ENCODE data around the gene S100A10. TPM values are rescaled to one million over a fixed set of nuclear protein-coding genes. Genes with fewer than 3 reads are reported as not detected.

Gene S100A10
- total and polyA plus RNA-seq, 2 experiments from 2014 or later: 35.9 to 634 TPM

GRCh38 chr1:151998611-151999362, 5.1 kb upstream of the S100A10 start:
- peaks cover 8% of the 10 kb centered on the region for H3K27me3 ChIP-seq (ENCODE audit: insufficient read depth)
- peaks cover 8% of the 10 kb centered on the region for H3K27me3 Mint-ChIP-seq (ENCODE audit: insufficient read depth, low read depth, poor library complexity)
- no peak overlapping the region for H3K4me2 ChIP-seq
- H2AFZ ChIP-seq: no peak overlapping the region
- no peaks in the 10 kb centered on the region for H3K9me3 Mint-ChIP-seq
- H3K36me3 ChIP-seq (ENCODE audit: insufficient read depth): no peaks in the 10 kb centered on the region
- H3K79me2 ChIP-seq (replicated peaks; ENCODE audit: insufficient read depth): no peaks in the 10 kb centered on the region
- ATAC-seq: no peak
- H3K27ac ChIP-seq (ENCODE audit: low read depth): no peak overlapping the region
- H3K9me2 ChIP-seq (ENCODE audit: insufficient read depth): no peaks in the 10 kb centered on the region
- H3K36me3 Mint-ChIP-seq (ENCODE audit: low read depth): no peaks in the 10 kb centered on the region
- H3K4me1 Mint-ChIP-seq: peaks cover 20% of the 10 kb centered on the region
- no peak overlapping the region for H3K4me3 ChIP-seq
- no peak overlapping the region for H3K27ac Mint-ChIP-seq
- no peaks in the 10 kb centered on the region for H4K20me1 ChIP-seq (replicated peaks; ENCODE audit: insufficient read depth)
- 0 out of 2 replicates have a peak, but pooled peaks cover 2% of the 10 kb centered on the region for H3F3A ChIP-seq (replicated peaks; ENCODE audit: low read depth)
- TF ChIP-seq JUNB (IDR thresholded peaks at IDR 0.05; ENCODE audit: unreplicated experiment) (no peak), EZH2 (IDR thresholded peaks at IDR 0.05; ENCODE audit: low read depth, unreplicated experiment) (no peak), ZNF462 (CRISPR knock-in tag; IDR thresholded peaks at IDR 0.05) (no peak), CREB1 (CRISPR knock-in tag; IDR thresholded peaks at IDR 0.05; ENCODE audit: low read depth) (no peak)
- TF ChIP-seq, protein P1, sequence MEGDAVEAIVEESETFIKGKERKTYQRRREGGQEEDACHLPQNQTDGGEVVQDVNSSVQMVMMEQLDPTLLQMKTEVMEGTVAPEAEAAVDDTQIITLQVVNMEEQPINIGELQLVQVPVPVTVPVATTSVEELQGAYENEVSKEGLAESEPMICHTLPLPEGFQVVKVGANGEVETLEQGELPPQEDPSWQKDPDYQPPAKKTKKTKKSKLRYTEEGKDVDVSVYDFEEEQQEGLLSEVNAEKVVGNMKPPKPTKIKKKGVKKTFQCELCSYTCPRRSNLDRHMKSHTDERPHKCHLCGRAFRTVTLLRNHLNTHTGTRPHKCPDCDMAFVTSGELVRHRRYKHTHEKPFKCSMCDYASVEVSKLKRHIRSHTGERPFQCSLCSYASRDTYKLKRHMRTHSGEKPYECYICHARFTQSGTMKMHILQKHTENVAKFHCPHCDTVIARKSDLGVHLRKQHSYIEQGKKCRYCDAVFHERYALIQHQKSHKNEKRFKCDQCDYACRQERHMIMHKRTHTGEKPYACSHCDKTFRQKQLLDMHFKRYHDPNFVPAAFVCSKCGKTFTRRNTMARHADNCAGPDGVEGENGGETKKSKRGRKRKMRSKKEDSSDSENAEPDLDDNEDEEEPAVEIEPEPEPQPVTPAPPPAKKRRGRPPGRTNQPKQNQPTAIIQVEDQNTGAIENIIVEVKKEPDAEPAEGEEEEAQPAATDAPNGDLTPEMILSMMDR (conservative IDR thresholded peaks at IDR 0.05; ENCODE audit: low read depth in 2 of 2): no peak
- TF ChIP-seq, protein P2, sequence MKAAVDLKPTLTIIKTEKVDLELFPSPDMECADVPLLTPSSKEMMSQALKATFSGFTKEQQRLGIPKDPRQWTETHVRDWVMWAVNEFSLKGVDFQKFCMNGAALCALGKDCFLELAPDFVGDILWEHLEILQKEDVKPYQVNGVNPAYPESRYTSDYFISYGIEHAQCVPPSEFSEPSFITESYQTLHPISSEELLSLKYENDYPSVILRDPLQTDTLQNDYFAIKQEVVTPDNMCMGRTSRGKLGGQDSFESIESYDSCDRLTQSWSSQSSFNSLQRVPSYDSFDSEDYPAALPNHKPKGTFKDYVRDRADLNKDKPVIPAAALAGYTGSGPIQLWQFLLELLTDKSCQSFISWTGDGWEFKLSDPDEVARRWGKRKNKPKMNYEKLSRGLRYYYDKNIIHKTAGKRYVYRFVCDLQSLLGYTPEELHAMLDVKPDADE (IDR thresholded peaks at IDR 0.05): no peak
- H3K4me3 Mint-ChIP-seq: no peak overlapping the region
- no peak for DNase-seq (ENCODE audit: low spot score)
- peaks cover 17% of the 10 kb centered on the region for H3K4me1 ChIP-seq (ENCODE audit: insufficient read depth)
